ENCODE data around the gene RFX6. TPM values are rescaled to one million over a fixed set of nuclear protein-coding genes. Genes with fewer than 3 reads are reported as not detected.

Gene RFX6
- total and polyA plus RNA-seq, 10 donors, result not detected

DNA sequence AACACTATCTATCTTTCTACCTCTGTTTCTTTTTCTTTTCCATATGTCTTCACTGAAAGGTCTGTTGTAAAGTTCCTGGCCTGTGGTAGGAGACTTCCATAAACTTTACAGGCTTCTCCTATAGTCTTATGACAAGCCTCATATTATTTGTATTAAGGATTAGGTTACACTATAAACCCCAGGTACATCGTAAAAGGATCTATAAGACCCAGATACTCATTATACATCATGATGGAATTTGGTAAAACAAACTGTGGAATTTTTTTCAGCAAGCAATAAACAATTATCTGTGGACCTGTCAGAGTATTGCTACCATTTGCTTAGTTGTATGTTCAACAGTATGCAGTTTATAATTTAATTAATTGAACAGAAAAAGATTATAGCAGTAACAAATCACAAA lies 55.5 kb downstream of the RFX6 start:
- 75 to 87% (median 76%) methylated on average over 1 of the region's 1 CpG for WGBS, 5 donors
- no peak for TF ChIP-seq POLR2AphosphoS5 (IDR thresholded peaks at IDR 0.05)
- TF ChIP-seq, protein P1, sequence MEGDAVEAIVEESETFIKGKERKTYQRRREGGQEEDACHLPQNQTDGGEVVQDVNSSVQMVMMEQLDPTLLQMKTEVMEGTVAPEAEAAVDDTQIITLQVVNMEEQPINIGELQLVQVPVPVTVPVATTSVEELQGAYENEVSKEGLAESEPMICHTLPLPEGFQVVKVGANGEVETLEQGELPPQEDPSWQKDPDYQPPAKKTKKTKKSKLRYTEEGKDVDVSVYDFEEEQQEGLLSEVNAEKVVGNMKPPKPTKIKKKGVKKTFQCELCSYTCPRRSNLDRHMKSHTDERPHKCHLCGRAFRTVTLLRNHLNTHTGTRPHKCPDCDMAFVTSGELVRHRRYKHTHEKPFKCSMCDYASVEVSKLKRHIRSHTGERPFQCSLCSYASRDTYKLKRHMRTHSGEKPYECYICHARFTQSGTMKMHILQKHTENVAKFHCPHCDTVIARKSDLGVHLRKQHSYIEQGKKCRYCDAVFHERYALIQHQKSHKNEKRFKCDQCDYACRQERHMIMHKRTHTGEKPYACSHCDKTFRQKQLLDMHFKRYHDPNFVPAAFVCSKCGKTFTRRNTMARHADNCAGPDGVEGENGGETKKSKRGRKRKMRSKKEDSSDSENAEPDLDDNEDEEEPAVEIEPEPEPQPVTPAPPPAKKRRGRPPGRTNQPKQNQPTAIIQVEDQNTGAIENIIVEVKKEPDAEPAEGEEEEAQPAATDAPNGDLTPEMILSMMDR (IDR thresholded peaks at IDR 0.05 in 8 of 11, conservative IDR thresholded peaks at IDR 0.05 in 3 of 11), result no peak
- no peak for TF ChIP-seq POLR2A (IDR thresholded peaks at IDR 0.05)
- no peak overlapping the region for H3K4me3 ChIP-seq
- H3K9me3 ChIP-seq, result no peaks in the 10 kb centered on the region
- H3K27me3 ChIP-seq (replicated peaks in 1 of 7), result no peaks in the 10 kb centered on the region
- no peak for DNase-seq
- intact Hi-C loops (cut with DNase I; ENCODE audit: low total_unique reads), result no loop called here
- H3K27ac ChIP-seq, result no peak overlapping the region
- no peaks in the 10 kb centered on the region for H3K4me1 ChIP-seq
- no peaks in the 10 kb centered on the region for H3K36me3 ChIP-seq

DNA sequence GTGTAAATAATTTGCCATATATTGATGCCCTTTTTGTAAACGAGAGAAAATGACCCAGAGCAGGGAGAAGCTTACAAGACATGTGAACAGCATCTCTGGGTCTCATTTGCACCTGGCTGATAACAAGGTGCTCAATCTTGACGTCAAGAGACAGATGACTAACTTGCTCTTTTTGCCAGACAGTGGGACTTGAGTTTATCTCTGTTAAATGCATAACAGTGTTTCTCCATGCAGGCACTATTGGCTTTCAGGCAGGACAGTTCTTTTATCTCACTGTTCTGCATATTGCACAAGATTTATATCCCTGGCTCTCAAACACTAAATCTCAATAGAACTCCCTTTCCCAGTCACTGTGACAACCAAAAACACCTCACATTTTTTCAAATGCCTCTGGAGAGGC lies 56.4 kb downstream of the RFX6 start:
- no peak overlapping the region for H3K4me3 ChIP-seq
- no peaks in the 10 kb centered on the region for H3K27me3 ChIP-seq (replicated peaks in 1 of 7)
- H3K4me1 ChIP-seq, result no peaks in the 10 kb centered on the region
- H3K9me3 ChIP-seq, result no peaks in the 10 kb centered on the region
- TF ChIP-seq, protein P1 (IDR thresholded peaks at IDR 0.05 in 8 of 11, conservative IDR thresholded peaks at IDR 0.05 in 3 of 11), result no peak
- TF ChIP-seq POLR2A (IDR thresholded peaks at IDR 0.05) (no peak), POLR2AphosphoS5 (IDR thresholded peaks at IDR 0.05) (no peak)
- H3K36me3 ChIP-seq, result no peaks in the 10 kb centered on the region
- intact Hi-C loops (cut with DNase I; ENCODE audit: low total_unique reads), result no loop called here
- DNase-seq, result no peak
- no peak overlapping the region for H3K27ac ChIP-seq
- WGBS, 5 donors, result 29 to 45% (median 34%) methylated on average over 2 of the region's 2 CpGs

DNA sequence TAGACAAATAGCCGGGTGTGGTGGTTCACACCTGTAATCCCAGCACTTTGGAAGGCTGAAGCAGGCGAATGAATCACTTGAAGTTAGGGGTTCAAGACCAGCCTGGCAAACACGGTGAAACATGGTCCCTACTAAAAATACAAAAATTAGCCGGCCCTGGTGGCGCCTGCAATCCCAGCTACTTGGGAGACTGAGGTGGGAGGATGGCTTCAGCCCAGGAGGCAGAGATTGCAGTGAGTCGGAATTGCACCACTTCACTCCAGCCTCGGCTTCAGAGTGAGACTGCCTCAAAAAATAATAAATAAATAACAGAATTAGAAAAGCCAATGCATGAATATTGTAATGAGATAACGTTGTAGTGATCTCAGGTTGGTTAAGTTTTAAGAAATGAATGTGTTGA lies 61.3 kb downstream of the RFX6 start:
- Histone ChIP-seq H3K4me1 (no peaks in the 10 kb centered on the region), H3K9me3 (no peaks in the 10 kb centered on the region), H3K36me3 (no peaks in the 10 kb centered on the region), H3K27me3 (replicated peaks in 1 of 7) (peaks cover 0 to 4% (median 0%) of the 10 kb centered on the region in 7 donors), H3K27ac (no peak overlapping the region), H3K4me3 (no peak overlapping the region)
- TF ChIP-seq POLR2A (IDR thresholded peaks at IDR 0.05) (no peak), POLR2AphosphoS5 (IDR thresholded peaks at IDR 0.05) (no peak)
- TF ChIP-seq, protein P1 (IDR thresholded peaks at IDR 0.05 in 8 of 11, conservative IDR thresholded peaks at IDR 0.05 in 3 of 11), result no peak
- 75 to 86% (median 79%) methylated on average over 8 of the region's 8 CpGs for WGBS, 5 donors
- intact Hi-C loops (cut with DNase I; ENCODE audit: low total_unique reads), result no loop called here
- no peak for DNase-seq

DNA sequence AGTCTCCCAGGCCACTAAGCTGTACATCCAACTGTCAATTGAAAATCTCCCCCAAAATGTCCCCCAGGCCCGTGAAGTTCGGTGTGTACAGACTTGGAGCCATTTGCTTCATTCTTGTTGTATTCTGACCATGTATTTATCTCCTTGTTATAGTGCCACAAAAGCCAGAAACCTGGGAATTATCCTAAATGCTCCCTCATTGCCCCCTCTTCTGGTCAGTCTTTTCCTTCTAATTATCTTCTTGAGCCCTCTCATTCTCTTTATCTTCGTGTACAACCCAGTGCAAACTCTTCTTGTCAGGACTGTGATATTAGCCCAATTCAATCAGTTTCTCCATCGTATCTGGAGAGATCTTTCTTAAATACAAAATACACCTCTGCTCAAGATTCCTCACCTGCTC lies 64.7 kb downstream of the RFX6 start:
- no peaks in the 10 kb centered on the region for H3K4me1 ChIP-seq
- no peak for TF ChIP-seq POLR2AphosphoS5 (IDR thresholded peaks at IDR 0.05)
- TF ChIP-seq, protein P1 (IDR thresholded peaks at IDR 0.05 in 8 of 11, conservative IDR thresholded peaks at IDR 0.05 in 3 of 11), result no peak
- no peak for TF ChIP-seq POLR2A (IDR thresholded peaks at IDR 0.05)
- H3K4me3 ChIP-seq, result no peak overlapping the region
- no peaks in the 10 kb centered on the region for H3K9me3 ChIP-seq
- intact Hi-C loops (cut with DNase I; ENCODE audit: low total_unique reads), result no loop called here
- 44 to 56% (median 49%) methylated on average over 4 of the region's 4 CpGs for WGBS, 5 donors
- no peak for DNase-seq
- no peak overlapping the region for H3K27ac ChIP-seq
- H3K27me3 ChIP-seq (replicated peaks in 1 of 7), result peaks cover 0 to 10% (median 0%) of the 10 kb centered on the region in 7 donors
- no peaks in the 10 kb centered on the region for H3K36me3 ChIP-seq

Measured in spleen (tissue), 11 donors.